A673 (cell line): ENCODE measurements around the gene NUDT2. TPM values are rescaled to one million over a fixed set of nuclear protein-coding genes. Genes with fewer than 3 reads are reported as not detected.

ENCODE experiments used
- BruUV-seq: library from RNA; stranded (reverse); fragments of 400-500 nt; replicated peaks from 2 replicates; lab custom pipeline; 2021; lab: Mats Ljungman, UMichigan
- CTCF ChIA-PET: fragments of 300-600 bp; sonication (Branson Sonifier 250); formaldehyde crosslinking; loops from one replicate; lab custom pipeline; 2022; ENCODE audit warnings: antibody characterized with exemption; lab: Charles Lee
- POLR2A ChIA-PET: fragments of 300-600 bp; sonication (Branson Sonifier 250); formaldehyde crosslinking; loops from one replicate; lab custom pipeline; 2022; ENCODE audit warnings: antibody characterized with exemption; ENCODE audit not compliant: low non-redundant PET; lab: Charles Lee
- DNase-seq: peaks from one replicate; pipeline ENCODE4 v3.0.0-alpha.2; 2015; ENCODE audit warnings: low spot score
- H3K27ac ChIP-seq: fragments of 200-600 bp; sonication (generic); 2 replicates; pipeline ENCODE4 v1.5.1; 2016; ENCODE audit warnings: mixed run types, low read depth, mild to moderate bottlenecking, mixed read lengths, antibody characterized with exemption, low read length; ENCODE audit not compliant: poor library complexity, severe bottlenecking
- H3K27me3 ChIP-seq: fragments of 200-600 bp; sonication (generic); replicated peaks from 2 replicates; pipeline ENCODE4 v1.6.1; 2017; ENCODE audit warnings: mixed run types, low read depth, mild to moderate bottlenecking, mixed read lengths, antibody characterized with exemption, low read length; ENCODE audit not compliant: insufficient read depth, poor library complexity
- H3K36me3 ChIP-seq: fragments of 200-600 bp; sonication (generic); 2 replicates; pipeline ENCODE4 v1.6.1; 2016; ENCODE audit warnings: mixed run types, mild to moderate bottlenecking, mixed read lengths, antibody characterized with exemption, low read length; ENCODE audit not compliant: insufficient read depth, poor library complexity, severe bottlenecking
- H3K4me1 ChIP-seq: fragments of 200-600 bp; sonication (generic); 2 replicates; pipeline ENCODE4 v1.6.1; 2017; ENCODE audit warnings: mixed run types, mild to moderate bottlenecking, mixed read lengths, antibody characterized with exemption, low read length; ENCODE audit not compliant: insufficient read depth, poor library complexity, severe bottlenecking
- H3K4me3 ChIP-seq: fragments of 200-600 bp; sonication (generic); 2 replicates; pipeline ENCODE4 v1.5.1; 2016; ENCODE audit warnings: low read depth, mixed run types, mild to moderate bottlenecking, mixed read lengths, low read length; ENCODE audit not compliant: poor library complexity, severe bottlenecking
- H3K9me3 ChIP-seq: fragments of 200-600 bp; sonication (generic); 2 replicates; pipeline ENCODE4 v1.6.1; 2016; ENCODE audit warnings: mixed run types, low read depth, mild to moderate bottlenecking, mixed read lengths, antibody characterized with exemption, low read length; ENCODE audit not compliant: poor library complexity, severe bottlenecking
- EZH2 ChIP-seq: fragments of 200-600 bp; sonication (generic); IDR thresholded peaks from 2 replicates; pipeline ENCODE4 v1.6.1; 2017; ENCODE audit warnings: borderline replicate concordance, low read depth, mild to moderate bottlenecking, mixed read lengths, antibody characterized with exemption, low read length; ENCODE audit not compliant: poor library complexity, severe bottlenecking
- intact Hi-C: fragments of 100-400 bp; cut with micrococcal nuclease; formaldehyde crosslinking; loops from one replicate; pipeline ENCODE4 v1.10.0; 2022; ENCODE audit not compliant: unreplicated experiment
- total RNA-seq: library from RNA; stranded (reverse); gene quantifications from 2 replicates; pipeline ENCODE4 v1.2.3, GENCODE V29; 2021
- TF ChIP-seq, protein P1 (sequence below): fragments of 300-800, 200-600 bp; sonication (generic); conservative IDR thresholded peaks from 2 replicates; pipeline ENCODE4 v1.5.1; 2017; ENCODE audit warnings: low read depth, mild to moderate bottlenecking, antibody characterized with exemption, low read length, moderate library complexity, mixed read lengths

NUDT2 gene
- total RNA-seq, 1 experiment from 2014 or later, result 19.1 TPM

DNA sequence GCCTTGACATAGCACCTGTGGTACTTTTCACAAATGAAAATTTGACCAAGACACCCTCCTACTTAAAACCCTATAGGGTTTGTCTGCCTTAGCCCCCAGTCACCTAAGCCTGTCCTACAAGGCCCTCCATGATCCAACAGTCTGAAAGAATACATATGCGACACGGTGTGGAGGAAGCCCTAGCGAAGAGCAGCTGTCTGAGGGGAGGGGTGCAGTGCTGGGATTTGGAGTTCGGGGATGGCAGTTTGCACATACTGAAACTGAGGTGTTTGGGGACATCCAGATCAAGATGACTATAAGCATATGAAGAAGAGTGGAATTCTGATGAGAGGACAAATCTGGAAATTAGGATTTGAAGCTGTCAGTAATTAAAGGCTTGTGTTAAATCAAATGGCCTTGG, 54.5 kb downstream of the NUDT2 start:
- POLR2A ChIA-PET, result no interaction called here
- no peaks in the 10 kb centered on the region for H3K36me3 ChIP-seq
- no peak overlapping the region for H3K4me3 ChIP-seq
- intact Hi-C loops, result no loop called here
- H3K4me1 ChIP-seq, result peaks cover 6% of the 10 kb centered on the region
- H3K27me3 ChIP-seq, result no peaks in the 10 kb centered on the region
- no TSS peak for BruUV-seq
- TF ChIP-seq, protein P1, sequence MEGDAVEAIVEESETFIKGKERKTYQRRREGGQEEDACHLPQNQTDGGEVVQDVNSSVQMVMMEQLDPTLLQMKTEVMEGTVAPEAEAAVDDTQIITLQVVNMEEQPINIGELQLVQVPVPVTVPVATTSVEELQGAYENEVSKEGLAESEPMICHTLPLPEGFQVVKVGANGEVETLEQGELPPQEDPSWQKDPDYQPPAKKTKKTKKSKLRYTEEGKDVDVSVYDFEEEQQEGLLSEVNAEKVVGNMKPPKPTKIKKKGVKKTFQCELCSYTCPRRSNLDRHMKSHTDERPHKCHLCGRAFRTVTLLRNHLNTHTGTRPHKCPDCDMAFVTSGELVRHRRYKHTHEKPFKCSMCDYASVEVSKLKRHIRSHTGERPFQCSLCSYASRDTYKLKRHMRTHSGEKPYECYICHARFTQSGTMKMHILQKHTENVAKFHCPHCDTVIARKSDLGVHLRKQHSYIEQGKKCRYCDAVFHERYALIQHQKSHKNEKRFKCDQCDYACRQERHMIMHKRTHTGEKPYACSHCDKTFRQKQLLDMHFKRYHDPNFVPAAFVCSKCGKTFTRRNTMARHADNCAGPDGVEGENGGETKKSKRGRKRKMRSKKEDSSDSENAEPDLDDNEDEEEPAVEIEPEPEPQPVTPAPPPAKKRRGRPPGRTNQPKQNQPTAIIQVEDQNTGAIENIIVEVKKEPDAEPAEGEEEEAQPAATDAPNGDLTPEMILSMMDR, result no peak
- no peak for TF ChIP-seq EZH2
- no peaks in the 10 kb centered on the region for H3K9me3 ChIP-seq
- CTCF ChIA-PET, result no interaction called here
- no peak for DNase-seq
- no peak overlapping the region for H3K27ac ChIP-seq

DNA sequence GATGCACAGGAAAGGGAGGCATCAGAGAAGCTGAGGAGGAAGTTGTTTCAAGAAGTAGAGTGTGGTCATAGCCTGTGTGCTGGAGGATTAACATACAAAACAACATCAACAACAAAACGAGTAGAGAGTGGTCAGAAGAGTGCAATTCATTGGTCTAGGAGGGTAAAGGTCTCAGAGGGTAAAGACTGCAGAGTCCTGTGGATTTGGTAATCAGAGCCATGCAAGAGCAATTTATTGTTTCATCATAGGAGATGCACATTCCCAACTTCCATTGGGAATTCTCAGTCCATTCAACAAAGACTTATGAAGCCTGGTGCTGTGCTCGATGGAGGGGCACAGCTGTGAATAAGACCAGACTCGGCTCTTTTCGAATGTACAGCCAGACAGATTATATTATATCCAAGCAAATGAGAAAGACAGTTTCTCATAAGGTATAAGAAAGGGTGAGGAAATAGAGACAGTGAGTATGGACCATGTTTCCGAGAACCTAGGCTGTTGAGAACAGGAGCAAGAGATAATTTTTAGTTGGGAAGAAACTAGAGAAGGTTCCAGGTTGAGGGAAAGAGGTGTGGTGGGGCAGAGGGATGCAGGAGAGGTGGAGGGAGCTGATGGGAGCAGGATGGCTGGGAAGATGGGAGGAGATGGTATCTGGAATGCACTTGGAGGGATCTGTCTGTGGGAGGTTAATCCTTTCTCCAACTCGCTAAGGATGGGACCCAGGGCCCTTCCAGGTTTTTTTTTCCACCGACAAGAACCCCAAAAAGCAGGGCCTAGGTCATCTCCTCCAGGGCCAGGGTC, 55.2 kb downstream of the NUDT2 start:
- POLR2A ChIA-PET, result no interaction called here
- no peak overlapping the region for H3K4me3 ChIP-seq
- TF ChIP-seq, protein P1, result no peak
- TF ChIP-seq EZH2, result no peak
- peaks cover 6% of the 10 kb centered on the region for H3K4me1 ChIP-seq
- intact Hi-C loops, result no loop called here
- H3K27me3 ChIP-seq, result no peaks in the 10 kb centered on the region
- no peaks in the 10 kb centered on the region for H3K9me3 ChIP-seq
- no peak for DNase-seq
- H3K36me3 ChIP-seq, result no peaks in the 10 kb centered on the region
- CTCF ChIA-PET, result no interaction called here
- H3K27ac ChIP-seq, result no peak overlapping the region
- BruUV-seq, result no TSS peak

DNA sequence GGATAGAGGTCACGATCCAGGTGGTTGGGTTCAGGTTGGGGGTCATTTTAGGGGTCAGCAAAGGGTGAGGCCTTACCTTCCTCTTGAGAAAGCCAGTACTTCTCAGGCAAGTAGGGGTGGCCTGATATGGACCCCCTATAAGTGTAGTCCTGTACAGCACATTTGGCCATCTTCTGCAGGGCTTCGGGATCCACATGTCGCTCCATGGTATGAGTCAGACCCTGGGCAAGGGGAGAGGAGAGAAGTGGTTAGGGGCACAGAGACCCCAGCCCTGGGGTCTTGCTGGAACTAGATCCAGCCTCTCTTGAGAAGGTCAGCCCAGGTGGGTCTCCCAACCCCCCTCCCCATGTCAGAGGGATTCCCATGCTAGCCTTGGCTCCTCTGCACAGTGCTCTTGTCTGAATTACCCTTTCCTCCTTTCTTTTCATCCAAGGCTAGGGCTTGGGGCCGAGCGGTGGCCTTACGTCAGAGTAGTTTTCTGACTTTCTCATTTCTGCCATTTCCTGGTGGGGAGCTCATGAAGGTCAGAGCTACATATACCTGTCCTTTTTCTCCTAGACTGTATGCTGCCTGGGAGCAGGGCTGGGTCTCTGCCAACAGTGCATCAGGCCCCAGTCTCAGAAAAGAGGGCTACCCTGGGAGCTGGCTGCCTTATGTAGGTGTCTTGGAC, 56.3 kb downstream of the NUDT2 start:
- intact Hi-C loops, result no loop called here
- no peaks in the 10 kb centered on the region for H3K4me1 ChIP-seq
- ChIA-PET CTCF (interaction anchor here (0.7 kb wide), 1 partner anchor 131 kb away, joined by 7 read pairs; no protein-coding TSS in a partner anchor), POLR2A (interaction anchor here (0.6 kb wide), 1 partner anchor 25 kb away, joined by 26 read pairs; no protein-coding TSS in a partner anchor)
- H3K9me3 ChIP-seq, result no peaks in the 10 kb centered on the region
- no peak for TF ChIP-seq EZH2
- TF ChIP-seq, protein P1, result no peak
- H3K27ac ChIP-seq, result no peak overlapping the region
- BruUV-seq, result no TSS peak
- no peak for DNase-seq
- H3K27me3 ChIP-seq, result no peaks in the 10 kb centered on the region
- no peak overlapping the region for H3K4me3 ChIP-seq
- H3K36me3 ChIP-seq, result no peaks in the 10 kb centered on the region
